Bronchial epithelial cell (primary cell): ENCODE data around the gene KCTD16. TPM values are rescaled to one million over a fixed set of nuclear protein-coding genes. Genes with fewer than 3 reads are reported as not detected.

Experiments
- DNase-seq: peaks from one replicate; pipeline ENCODE4 v3.0.0-alpha.2; 2010; ENCODE audit warnings: low read depth
- FAIRE-seq: peaks from 2 replicates; lab custom pipeline; 2011; peaks lifted over from hg19 to GRCh38; lab: Jason Lieb, UNC
- H3K27me3 ChIP-seq: 2 replicates; pipeline ENCODE4 v1.5.1; 2011; ENCODE audit warnings: low read length; ENCODE audit not compliant: control insufficient read depth, insufficient read depth
- H3K36me3 ChIP-seq: 2 replicates; pipeline ENCODE4 v1.5.1; 2011; ENCODE audit warnings: low read length; ENCODE audit not compliant: control insufficient read depth, insufficient read depth
- H3K4me3 ChIP-seq: 2 replicates; pipeline ENCODE4 v1.5.1; 2011; ENCODE audit warnings: mild to moderate bottlenecking, low read depth, low read length, control low read depth
- total RNA-seq: library from RNA; depleted of rRNA; stranded (reverse); fragments of >200 nt; gene quantifications from 2 replicates; pipeline ENCODE4 v1.2.1, GENCODE V29; 2014
- TF ChIP-seq, protein P1 (sequence below): IDR thresholded peaks from 2 replicates; pipeline ENCODE4 v1.5.1; 2011; ENCODE audit warnings: mild to moderate bottlenecking, moderate library complexity, low read length, control low read depth, inconsistent platforms; ENCODE audit not compliant: insufficient read depth, severe bottlenecking

Gene KCTD16
- total RNA-seq, 1 donor from 2014 or later = under 0.01 TPM

DNA sequence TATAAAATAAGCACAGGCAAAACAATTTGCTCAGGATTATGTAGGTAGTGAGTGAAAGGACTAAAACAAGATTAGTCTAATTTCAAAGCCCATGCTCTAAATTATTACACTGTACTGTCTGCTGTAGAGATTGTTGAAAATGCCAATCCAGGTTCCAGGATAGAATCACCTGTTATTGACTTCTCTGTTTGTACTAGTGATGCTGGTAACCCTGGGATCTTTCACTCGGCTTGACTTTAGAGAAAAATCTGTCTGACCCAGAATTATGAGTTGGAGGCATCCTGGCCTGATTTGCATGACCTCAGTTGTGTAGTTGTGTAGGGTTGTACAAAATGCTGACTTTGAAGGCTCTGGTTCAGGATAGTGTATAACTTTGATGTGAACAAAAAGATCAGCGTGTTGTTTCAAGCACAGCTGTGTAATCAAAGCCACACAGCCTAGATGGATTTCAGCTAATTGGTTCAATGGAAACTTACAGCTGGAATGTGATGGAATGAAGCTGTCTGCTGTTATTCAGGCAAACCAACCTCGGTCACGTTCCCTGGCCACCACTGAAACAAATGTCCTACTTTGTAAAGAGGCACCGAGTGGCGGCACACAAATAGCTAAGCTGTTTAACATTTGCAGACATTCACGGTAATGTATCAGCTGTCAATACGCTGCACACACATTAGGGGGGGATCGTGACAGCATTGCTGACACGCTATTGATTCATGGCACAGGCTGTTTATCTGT, 340.3 kb downstream of the KCTD16 start:
- H3K27me3 ChIP-seq = no peaks in the 10 kb centered on the region
- no peaks in the 10 kb centered on the region for H3K36me3 ChIP-seq
- no peak overlapping the region for H3K4me3 ChIP-seq
- no peak for FAIRE-seq
- TF ChIP-seq, protein P1, sequence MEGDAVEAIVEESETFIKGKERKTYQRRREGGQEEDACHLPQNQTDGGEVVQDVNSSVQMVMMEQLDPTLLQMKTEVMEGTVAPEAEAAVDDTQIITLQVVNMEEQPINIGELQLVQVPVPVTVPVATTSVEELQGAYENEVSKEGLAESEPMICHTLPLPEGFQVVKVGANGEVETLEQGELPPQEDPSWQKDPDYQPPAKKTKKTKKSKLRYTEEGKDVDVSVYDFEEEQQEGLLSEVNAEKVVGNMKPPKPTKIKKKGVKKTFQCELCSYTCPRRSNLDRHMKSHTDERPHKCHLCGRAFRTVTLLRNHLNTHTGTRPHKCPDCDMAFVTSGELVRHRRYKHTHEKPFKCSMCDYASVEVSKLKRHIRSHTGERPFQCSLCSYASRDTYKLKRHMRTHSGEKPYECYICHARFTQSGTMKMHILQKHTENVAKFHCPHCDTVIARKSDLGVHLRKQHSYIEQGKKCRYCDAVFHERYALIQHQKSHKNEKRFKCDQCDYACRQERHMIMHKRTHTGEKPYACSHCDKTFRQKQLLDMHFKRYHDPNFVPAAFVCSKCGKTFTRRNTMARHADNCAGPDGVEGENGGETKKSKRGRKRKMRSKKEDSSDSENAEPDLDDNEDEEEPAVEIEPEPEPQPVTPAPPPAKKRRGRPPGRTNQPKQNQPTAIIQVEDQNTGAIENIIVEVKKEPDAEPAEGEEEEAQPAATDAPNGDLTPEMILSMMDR = no peak
- DNase-seq = no peak

DNA sequence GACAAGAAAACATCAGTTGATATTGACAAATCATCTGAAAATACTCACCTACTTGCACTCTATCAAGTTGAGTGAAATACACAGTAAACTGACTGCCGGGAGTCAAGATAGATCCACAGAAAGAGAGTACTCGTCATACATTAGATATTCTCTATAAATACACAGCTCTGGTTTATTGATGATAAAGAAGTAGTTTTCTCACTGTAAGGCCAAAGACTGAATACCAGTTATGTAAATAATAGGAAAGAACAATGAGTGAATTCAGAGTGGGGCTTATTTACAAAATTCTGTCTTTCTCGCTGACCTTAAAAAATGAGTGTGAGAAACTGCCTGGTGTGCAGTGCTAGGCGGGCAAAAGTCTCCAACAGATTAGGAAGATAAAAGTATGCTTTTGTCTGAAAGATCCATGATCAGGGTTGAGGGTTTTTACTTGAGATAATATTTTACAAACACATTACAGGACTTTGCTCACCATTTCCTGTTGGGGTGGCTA, 341.0 kb downstream of the KCTD16 start:
- H3K27me3 ChIP-seq = no peaks in the 10 kb centered on the region
- FAIRE-seq (no peak), DNase-seq (no peak)
- no peaks in the 10 kb centered on the region for H3K36me3 ChIP-seq
- H3K4me3 ChIP-seq = no peak overlapping the region
- TF ChIP-seq, protein P1 = no peak

- no peak for FAIRE-seq
- TF ChIP-seq, protein P1 = no peak
- H3K36me3 ChIP-seq = no peaks in the 10 kb centered on the region
- H3K4me3 ChIP-seq = no peak overlapping the region
- DNase-seq = no peak
- H3K27me3 ChIP-seq = no peaks in the 10 kb centered on the region
Observed at GRCh38 chr5:144522698-144523097, 352.0 kb downstream of the KCTD16 start.

DNA sequence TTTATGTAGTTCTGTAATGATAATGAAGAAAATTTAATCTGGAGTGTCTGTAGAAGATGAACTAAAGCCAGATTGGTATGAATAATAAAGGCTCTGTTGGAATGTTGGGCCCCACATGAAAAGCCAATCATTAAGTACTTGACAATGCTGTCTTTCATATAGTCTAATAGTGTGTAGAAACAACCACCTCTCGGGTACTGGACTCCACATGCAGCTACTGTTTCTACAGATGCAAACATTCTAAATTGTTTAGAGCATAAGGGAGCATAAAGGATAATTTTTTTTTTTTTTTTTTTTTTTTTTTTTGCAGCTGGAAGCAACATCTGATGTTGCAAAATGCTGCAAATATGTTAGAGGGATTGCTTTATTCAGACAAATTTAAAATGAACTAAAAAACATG, 354.3 kb downstream of the KCTD16 start:
- no peak for FAIRE-seq

DNA sequence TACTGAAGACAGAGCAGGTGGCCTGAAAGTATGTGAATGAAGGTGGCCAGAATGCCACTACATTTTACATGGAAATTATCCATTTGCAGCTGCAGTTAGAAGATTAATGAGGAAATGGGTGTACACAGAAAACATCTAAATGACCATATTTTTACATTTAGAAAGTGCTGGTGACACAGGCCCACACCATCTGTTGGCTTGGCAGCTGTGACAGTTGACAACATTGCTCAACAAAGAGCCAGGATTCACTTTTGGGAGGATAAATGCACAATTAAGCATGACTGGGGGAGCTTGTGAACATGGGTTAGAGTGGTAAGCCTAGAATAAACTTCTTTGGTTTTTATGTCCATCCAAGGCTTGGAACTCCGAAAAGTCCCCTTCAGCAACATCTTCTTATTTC, 360.5 kb downstream of the KCTD16 start:
- Histone ChIP-seq H3K36me3 (no peaks in the 10 kb centered on the region), H3K27me3 (no peaks in the 10 kb centered on the region), H3K4me3 (no peak overlapping the region)
- FAIRE-seq (no peak), DNase-seq (no peak)
- TF ChIP-seq, protein P1 = no peak

More for the DNA sequence above, 354.3 kb downstream of the KCTD16 start:
- Histone ChIP-seq H3K36me3 (no peaks in the 10 kb centered on the region), H3K4me3 (no peak overlapping the region), H3K27me3 (no peaks in the 10 kb centered on the region)
- TF ChIP-seq, protein P1 = no peak
- no peak for DNase-seq

Other genes with a start within 250 kb of the KCTD16 start
- 65.8 and 104 TPM in 2 replicates for gene YIPF5, start 214 bp upstream of the KCTD16 start, total RNA-seq